Bronchial epithelial cell (primary cell): Measurements from ENCODE around the gene NOL7. TPM values are rescaled to one million over a fixed set of nuclear protein-coding genes. Genes with fewer than 3 reads are reported as not detected.

Source experiments
- DNase-seq: peaks from one replicate; pipeline ENCODE4 v3.0.0-alpha.2; 2010; ENCODE audit warnings: low read depth
- FAIRE-seq: peaks from 2 replicates; lab custom pipeline; 2011; peaks lifted over from hg19 to GRCh38; lab: Jason Lieb, UNC
- H3K27me3 ChIP-seq: 2 replicates; pipeline ENCODE4 v1.5.1; 2011; ENCODE audit warnings: low read length; ENCODE audit not compliant: control insufficient read depth, insufficient read depth
- H3K36me3 ChIP-seq: 2 replicates; pipeline ENCODE4 v1.5.1; 2011; ENCODE audit warnings: low read length; ENCODE audit not compliant: control insufficient read depth, insufficient read depth
- H3K4me3 ChIP-seq: 2 replicates; pipeline ENCODE4 v1.5.1; 2011; ENCODE audit warnings: mild to moderate bottlenecking, low read depth, low read length, control low read depth
- total RNA-seq: library from RNA; depleted of rRNA; stranded (reverse); fragments of >200 nt; gene quantifications from 2 replicates; pipeline ENCODE4 v1.2.1, GENCODE V29; 2014
- TF ChIP-seq, protein P1 (sequence below): IDR thresholded peaks from 2 replicates; pipeline ENCODE4 v1.5.1; 2011; ENCODE audit warnings: mild to moderate bottlenecking, moderate library complexity, low read length, control low read depth, inconsistent platforms; ENCODE audit not compliant: insufficient read depth, severe bottlenecking

Gene NOL7
- total RNA-seq, 1 donor from 2014 or later = 108 TPM

- no peak for FAIRE-seq
- no peak overlapping the region for H3K4me3 ChIP-seq
- peaks cover 9% of the 10 kb centered on the region for H3K36me3 ChIP-seq
- DNase-seq = no peak
- no peaks in the 10 kb centered on the region for H3K27me3 ChIP-seq
- TF ChIP-seq, protein P1, sequence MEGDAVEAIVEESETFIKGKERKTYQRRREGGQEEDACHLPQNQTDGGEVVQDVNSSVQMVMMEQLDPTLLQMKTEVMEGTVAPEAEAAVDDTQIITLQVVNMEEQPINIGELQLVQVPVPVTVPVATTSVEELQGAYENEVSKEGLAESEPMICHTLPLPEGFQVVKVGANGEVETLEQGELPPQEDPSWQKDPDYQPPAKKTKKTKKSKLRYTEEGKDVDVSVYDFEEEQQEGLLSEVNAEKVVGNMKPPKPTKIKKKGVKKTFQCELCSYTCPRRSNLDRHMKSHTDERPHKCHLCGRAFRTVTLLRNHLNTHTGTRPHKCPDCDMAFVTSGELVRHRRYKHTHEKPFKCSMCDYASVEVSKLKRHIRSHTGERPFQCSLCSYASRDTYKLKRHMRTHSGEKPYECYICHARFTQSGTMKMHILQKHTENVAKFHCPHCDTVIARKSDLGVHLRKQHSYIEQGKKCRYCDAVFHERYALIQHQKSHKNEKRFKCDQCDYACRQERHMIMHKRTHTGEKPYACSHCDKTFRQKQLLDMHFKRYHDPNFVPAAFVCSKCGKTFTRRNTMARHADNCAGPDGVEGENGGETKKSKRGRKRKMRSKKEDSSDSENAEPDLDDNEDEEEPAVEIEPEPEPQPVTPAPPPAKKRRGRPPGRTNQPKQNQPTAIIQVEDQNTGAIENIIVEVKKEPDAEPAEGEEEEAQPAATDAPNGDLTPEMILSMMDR = no peak
Measured at GRCh38 chr6:13589801-13590200, 25.3 kb upstream of the NOL7 start.

DNA sequence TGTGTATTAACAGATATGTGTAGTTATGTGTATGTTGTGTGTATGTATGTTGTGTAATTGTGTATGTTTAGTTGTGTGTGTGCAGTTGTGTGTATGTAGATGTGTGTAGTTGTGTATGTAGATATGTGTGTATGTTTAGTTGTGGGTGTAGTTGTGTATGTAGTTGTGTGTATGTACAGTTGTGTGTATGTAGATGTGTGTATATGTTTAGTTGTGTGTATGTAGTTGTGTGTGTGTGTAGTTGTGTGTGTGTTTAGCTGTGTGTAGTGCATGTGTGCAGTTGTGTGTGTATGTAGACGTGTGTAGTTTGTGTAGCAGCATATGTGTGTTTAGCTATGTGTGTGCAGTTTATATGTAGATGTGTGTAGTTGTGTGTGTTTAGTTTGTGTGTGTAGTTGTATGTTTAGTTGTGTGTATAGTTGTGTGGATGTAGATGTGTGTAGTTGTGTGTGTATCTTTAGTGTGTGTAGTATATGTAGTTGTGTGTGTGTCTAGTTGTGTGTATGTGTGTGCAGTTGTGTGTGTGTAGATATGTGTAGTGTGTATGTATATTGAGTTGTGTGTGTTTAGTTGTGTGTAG lies 24.5 kb upstream of the NOL7 start:
- H3K27me3 ChIP-seq = no peaks in the 10 kb centered on the region
- no peak overlapping the region for H3K4me3 ChIP-seq
- DNase-seq = no peak
- TF ChIP-seq, protein P1 = no peak
- no peak for FAIRE-seq
- peaks cover 11% of the 10 kb centered on the region for H3K36me3 ChIP-seq

GRCh38 chr6:13591205-13591921 lies 23.8 kb upstream of the NOL7 start:
- no peaks in the 10 kb centered on the region for H3K27me3 ChIP-seq
- TF ChIP-seq, protein P1 = no peak
- no peak overlapping the region for H3K4me3 ChIP-seq
- H3K36me3 ChIP-seq = peaks cover 11% of the 10 kb centered on the region
- DNase-seq = no peak
- FAIRE-seq = no peak

- Histone ChIP-seq H3K27me3 (no peaks in the 10 kb centered on the region), H3K36me3 (peaks cover 5% of the 10 kb centered on the region), H3K4me3 (no peak overlapping the region)
- FAIRE-seq (no peak), DNase-seq (no peak)
- TF ChIP-seq, protein P1 = no peak
Measured at GRCh38 chr6:13593103-13593502, 22.0 kb upstream of the NOL7 start.

GRCh38 chr6:13593720-13594119 lies 21.4 kb upstream of the NOL7 start:
- Histone ChIP-seq H3K36me3 (peaks cover 5% of the 10 kb centered on the region), H3K4me3 (no peak overlapping the region), H3K27me3 (no peaks in the 10 kb centered on the region)
- peak; percentile 44 for DNase-seq
- no peak for FAIRE-seq
- TF ChIP-seq, protein P1 = no peak
